Endothelial cell (in vitro differentiated cells): ENCODE data around the gene CUZD1. TPM values are rescaled to one million over a fixed set of nuclear protein-coding genes. Genes with fewer than 3 reads are reported as not detected.

ENCODE experiments used
- DNase-seq: peaks from one replicate; pipeline ENCODE4 v3.0.0; 2021; ENCODE audit warnings: low spot score
- H3K27ac Mint-ChIP-seq: one replicate; pipeline ENCODE4 v1.8.0; 2021; ENCODE audit warnings: mixed read lengths, inconsistent platforms; ENCODE audit not compliant: unreplicated experiment
- H3K27me3 Mint-ChIP-seq: one replicate; pipeline ENCODE4 v1.8.0; 2021; ENCODE audit warnings: mild to moderate bottlenecking, moderate library complexity, mixed read lengths, inconsistent platforms; ENCODE audit not compliant: unreplicated experiment
- H3K36me3 Mint-ChIP-seq: one replicate; pipeline ENCODE4 v1.8.0; 2021; ENCODE audit warnings: mild to moderate bottlenecking, low read depth, mixed read lengths, inconsistent platforms; ENCODE audit not compliant: unreplicated experiment
- H3K4me1 Mint-ChIP-seq: one replicate; pipeline ENCODE4 v1.8.0; 2021; ENCODE audit warnings: mild to moderate bottlenecking, mixed read lengths, inconsistent platforms; ENCODE audit not compliant: unreplicated experiment
- H3K4me3 Mint-ChIP-seq: one replicate; pipeline ENCODE4 v1.8.0; 2021; ENCODE audit warnings: mild to moderate bottlenecking, mixed read lengths, inconsistent platforms; ENCODE audit not compliant: unreplicated experiment
- H3K9me3 Mint-ChIP-seq: one replicate; pipeline ENCODE4 v1.8.0; 2021; ENCODE audit warnings: mixed read lengths, inconsistent platforms; ENCODE audit not compliant: unreplicated experiment
- total RNA-seq: library from RNA; stranded (reverse); fragmentation: NEBNext Ultra II Directional; extraction: Animal tissue kit (Norgen Biotek cat#: 25700); gene quantifications from one replicate; pipeline ENCODE4 v1.2.1, GENCODE V29; 2021; ENCODE audit not compliant: unreplicated experiment
- TF ChIP-seq, protein P1 (sequence below): fragments of 200-600 bp; sonication (generic); IDR thresholded peaks from one replicate; pipeline ENCODE4 v1.5.0; 2021; ENCODE audit warnings: antibody characterized with exemption; ENCODE audit not compliant: unreplicated experiment

Gene CUZD1
- total RNA-seq, 1 donor from 2014 or later, result 0.54 TPM

DNA sequence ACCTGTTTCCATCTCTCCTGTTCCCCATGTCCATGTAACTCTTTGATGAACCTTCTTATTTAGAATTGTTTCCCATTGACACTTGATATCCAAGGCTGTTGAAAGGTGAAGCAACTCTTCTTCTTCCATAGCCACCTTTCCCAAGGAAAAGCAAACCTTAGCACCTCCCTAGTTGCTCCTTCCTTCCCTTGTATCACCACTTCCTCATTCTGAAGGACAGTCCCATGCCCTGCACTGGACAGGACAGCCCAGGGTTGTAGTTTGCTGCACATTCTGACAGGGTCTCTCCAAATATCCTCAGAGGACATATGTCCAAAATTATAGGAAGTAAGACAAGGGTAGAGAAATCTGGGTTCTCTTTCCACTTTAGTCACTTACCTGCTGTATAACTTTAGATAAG, 6.2 kb downstream of the CUZD1 start:
- Mint-ChIP-seq H3K36me3 (peaks cover 3% of the 10 kb centered on the region), H3K4me1 (no peaks in the 10 kb centered on the region), H3K27me3 (no peaks in the 10 kb centered on the region), H3K27ac (no peak overlapping the region), H3K9me3 (no peaks in the 10 kb centered on the region), H3K4me3 (no peak overlapping the region)
- no peak for DNase-seq
- TF ChIP-seq, protein P1, sequence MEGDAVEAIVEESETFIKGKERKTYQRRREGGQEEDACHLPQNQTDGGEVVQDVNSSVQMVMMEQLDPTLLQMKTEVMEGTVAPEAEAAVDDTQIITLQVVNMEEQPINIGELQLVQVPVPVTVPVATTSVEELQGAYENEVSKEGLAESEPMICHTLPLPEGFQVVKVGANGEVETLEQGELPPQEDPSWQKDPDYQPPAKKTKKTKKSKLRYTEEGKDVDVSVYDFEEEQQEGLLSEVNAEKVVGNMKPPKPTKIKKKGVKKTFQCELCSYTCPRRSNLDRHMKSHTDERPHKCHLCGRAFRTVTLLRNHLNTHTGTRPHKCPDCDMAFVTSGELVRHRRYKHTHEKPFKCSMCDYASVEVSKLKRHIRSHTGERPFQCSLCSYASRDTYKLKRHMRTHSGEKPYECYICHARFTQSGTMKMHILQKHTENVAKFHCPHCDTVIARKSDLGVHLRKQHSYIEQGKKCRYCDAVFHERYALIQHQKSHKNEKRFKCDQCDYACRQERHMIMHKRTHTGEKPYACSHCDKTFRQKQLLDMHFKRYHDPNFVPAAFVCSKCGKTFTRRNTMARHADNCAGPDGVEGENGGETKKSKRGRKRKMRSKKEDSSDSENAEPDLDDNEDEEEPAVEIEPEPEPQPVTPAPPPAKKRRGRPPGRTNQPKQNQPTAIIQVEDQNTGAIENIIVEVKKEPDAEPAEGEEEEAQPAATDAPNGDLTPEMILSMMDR, result no peak

DNA sequence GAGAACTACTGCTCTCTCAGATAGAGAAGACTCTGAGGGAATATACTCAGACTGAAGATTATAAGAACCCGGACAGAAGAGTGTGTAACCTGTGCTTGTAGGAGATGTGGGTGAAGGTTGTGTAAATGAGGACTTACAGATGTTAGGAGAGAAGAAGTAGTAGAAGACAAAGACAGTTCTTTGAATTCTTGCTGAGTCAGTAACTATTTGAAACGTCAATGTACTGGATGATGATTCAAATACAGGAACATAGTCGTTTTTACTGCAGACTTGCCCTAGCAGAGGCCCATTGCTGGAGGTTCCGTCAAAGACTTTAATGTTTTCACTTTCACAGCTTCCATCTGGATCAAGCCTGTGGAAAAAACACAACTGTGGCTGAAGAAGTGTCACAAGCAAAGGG, 6.8 kb downstream of the CUZD1 start:
- no peak for DNase-seq
- Mint-ChIP-seq H3K4me1 (no peaks in the 10 kb centered on the region), H3K9me3 (no peaks in the 10 kb centered on the region), H3K27me3 (no peaks in the 10 kb centered on the region), H3K27ac (no peak overlapping the region), H3K4me3 (no peak overlapping the region), H3K36me3 (peaks cover 3% of the 10 kb centered on the region)
- TF ChIP-seq, protein P1, result no peak

DNA sequence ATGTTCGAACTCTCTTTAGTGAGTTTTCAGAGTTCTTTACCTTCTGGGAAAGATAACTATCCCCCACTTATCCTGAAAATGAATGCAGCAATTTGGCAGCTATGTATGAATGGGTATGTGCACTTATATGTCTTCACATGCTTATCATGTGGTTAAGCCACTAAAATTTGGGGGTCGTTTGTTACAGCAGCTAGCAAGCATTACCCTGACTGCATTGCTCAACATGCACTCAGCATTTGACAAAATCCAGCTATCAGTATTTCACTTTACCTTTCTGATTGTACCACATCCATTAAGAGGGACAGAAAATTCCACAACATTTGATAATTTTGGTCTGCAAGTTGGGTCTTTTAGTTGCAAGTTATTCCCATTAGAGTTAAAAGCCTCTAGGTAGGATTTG, 9.7 kb downstream of the CUZD1 start:
- H3K27me3 Mint-ChIP-seq, result no peaks in the 10 kb centered on the region
- no peak overlapping the region for H3K4me3 Mint-ChIP-seq
- no peaks in the 10 kb centered on the region for H3K4me1 Mint-ChIP-seq
- DNase-seq, result no peak
- H3K9me3 Mint-ChIP-seq, result no peaks in the 10 kb centered on the region
- TF ChIP-seq, protein P1, result no peak
- H3K27ac Mint-ChIP-seq, result no peak overlapping the region
- peaks cover 3% of the 10 kb centered on the region for H3K36me3 Mint-ChIP-seq

DNA sequence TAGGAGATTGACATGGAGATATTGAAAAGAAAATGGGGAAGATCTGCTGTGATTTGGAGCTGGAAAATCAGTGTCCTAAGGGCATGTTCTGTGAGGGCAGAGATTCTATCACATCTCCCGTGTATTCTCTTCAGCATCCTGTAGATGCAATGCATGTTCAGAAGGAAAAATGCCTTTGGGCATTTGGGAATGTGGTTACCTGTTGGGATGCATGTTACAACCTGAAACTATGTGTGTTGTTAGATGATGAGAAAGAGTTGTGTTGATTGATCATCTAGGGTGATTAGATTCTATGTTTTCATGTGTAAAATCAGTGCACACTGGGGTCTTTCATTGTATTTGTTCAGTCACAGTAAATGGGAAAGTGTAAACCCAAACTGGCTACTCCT, 14.7 kb downstream of the CUZD1 start:
- no peaks in the 10 kb centered on the region for H3K36me3 Mint-ChIP-seq
- TF ChIP-seq, protein P1, result no peak
- no peaks in the 10 kb centered on the region for H3K4me1 Mint-ChIP-seq
- no peak overlapping the region for H3K4me3 Mint-ChIP-seq
- H3K27me3 Mint-ChIP-seq, result no peaks in the 10 kb centered on the region
- H3K9me3 Mint-ChIP-seq, result no peaks in the 10 kb centered on the region
- no peak for DNase-seq
- no peak overlapping the region for H3K27ac Mint-ChIP-seq

DNA sequence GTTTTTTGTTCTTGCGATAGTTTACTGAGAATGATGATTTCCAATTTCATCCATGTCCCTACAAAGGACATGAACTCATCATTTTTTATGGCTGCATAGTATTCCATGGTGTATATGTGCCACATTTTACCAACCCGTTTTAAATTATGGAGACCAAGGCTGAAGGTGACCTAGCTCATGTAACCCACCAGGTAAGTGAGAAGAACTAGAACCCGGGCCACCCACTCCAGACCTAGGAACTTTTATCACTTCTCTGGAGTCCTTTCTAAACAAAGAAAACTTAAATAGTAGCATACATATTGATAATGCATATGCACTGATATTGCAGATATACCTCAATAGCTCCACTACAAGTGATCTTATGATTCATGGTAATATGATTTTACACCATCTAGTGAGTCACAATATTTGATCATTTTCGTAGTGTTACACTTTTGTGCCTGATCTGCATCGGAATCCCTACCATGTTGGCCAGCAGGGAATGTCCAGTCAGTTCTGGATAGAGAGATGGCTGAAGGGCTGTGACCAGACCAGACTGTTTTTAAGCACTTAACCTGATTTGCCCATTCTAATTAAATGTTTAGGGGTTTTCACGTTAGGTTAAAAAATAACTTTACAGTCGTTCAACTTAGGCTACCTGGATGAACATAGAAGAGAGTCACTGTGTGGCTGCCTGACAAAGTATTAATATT, 15.2 kb downstream of the CUZD1 start:
- Mint-ChIP-seq H3K36me3 (no peaks in the 10 kb centered on the region), H3K27me3 (no peaks in the 10 kb centered on the region), H3K4me1 (no peaks in the 10 kb centered on the region), H3K9me3 (no peaks in the 10 kb centered on the region), H3K27ac (no peak overlapping the region), H3K4me3 (no peak overlapping the region)
- DNase-seq, result no peak
- TF ChIP-seq, protein P1, result no peak
